ENCODE results near the gene MIPOL1.

DNA sequence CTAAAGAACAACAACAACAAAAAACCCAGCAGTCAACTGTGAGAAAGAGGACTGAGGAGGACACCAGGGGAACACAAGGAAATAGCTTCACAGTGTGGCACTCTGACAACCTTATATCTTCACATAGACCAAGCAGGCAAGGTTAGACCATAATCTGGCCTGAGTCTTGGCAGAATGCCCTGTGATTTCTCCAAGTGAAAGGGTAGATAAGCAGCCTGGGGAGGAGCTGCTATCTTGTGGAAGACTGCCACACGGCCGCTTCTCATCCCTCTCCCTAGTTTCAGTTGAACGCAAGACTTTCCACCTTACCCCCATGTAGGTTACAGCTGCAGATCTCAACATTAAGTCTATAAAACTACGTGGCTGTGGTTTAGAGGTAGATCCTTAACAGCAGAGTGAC, 29.0 kb upstream of the MIPOL1 start:
- TF ChIP-seq EZH2 (IDR thresholded peaks at IDR 0.05) (no peak), EZH2phosphoT487 (IDR thresholded peaks at IDR 0.05) (no peak)
- TF ChIP-seq, protein P1, sequence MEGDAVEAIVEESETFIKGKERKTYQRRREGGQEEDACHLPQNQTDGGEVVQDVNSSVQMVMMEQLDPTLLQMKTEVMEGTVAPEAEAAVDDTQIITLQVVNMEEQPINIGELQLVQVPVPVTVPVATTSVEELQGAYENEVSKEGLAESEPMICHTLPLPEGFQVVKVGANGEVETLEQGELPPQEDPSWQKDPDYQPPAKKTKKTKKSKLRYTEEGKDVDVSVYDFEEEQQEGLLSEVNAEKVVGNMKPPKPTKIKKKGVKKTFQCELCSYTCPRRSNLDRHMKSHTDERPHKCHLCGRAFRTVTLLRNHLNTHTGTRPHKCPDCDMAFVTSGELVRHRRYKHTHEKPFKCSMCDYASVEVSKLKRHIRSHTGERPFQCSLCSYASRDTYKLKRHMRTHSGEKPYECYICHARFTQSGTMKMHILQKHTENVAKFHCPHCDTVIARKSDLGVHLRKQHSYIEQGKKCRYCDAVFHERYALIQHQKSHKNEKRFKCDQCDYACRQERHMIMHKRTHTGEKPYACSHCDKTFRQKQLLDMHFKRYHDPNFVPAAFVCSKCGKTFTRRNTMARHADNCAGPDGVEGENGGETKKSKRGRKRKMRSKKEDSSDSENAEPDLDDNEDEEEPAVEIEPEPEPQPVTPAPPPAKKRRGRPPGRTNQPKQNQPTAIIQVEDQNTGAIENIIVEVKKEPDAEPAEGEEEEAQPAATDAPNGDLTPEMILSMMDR (IDR thresholded peaks at IDR 0.05), result no peak
